ENCODE data around the gene ZNF507. TPM values are rescaled to one million over a fixed set of nuclear protein-coding genes. Genes with fewer than 3 reads are reported as not detected.

Gene ZNF507
- total RNA-seq, 2 experiments from 2014 or later, result 13.3 to 35.0 TPM

DNA sequence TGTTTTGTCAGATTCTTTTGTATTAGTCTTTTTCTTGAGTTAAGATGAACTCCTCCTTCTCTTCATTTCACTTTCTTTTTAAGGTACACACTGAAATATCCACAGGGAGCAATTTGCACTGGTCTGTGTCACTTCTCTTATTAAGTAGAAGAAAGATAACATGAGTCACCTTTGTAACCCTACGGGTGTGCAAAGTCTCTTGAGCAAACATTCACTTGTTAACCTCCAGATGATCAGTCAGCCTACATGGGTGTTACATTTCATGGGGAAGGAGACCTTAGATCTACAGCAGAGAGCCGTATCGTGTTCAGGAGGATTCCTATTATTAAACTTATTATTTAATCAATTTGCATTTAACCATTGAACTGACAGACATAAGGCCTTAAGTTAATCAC is 5.1 kb downstream of the ZNF507 start:
- H3K36me3 ChIP-seq (ENCODE audit: insufficient read depth, low read length), result peaks cover 77% of the 10 kb centered on the region
- CTCF ChIA-PET (ENCODE audit: unreplicated experiment), result no interaction called here
- peaks cover 91% of the 10 kb centered on the region for H3K79me2 ChIP-seq (ENCODE audit: insufficient read depth, low read depth, low read length)
- TF ChIP-seq EZH2phosphoT487 (IDR thresholded peaks at IDR 0.05; ENCODE audit: borderline replicate concordance, low read depth, low read length), result no peak
- TF ChIP-seq, protein P1, sequence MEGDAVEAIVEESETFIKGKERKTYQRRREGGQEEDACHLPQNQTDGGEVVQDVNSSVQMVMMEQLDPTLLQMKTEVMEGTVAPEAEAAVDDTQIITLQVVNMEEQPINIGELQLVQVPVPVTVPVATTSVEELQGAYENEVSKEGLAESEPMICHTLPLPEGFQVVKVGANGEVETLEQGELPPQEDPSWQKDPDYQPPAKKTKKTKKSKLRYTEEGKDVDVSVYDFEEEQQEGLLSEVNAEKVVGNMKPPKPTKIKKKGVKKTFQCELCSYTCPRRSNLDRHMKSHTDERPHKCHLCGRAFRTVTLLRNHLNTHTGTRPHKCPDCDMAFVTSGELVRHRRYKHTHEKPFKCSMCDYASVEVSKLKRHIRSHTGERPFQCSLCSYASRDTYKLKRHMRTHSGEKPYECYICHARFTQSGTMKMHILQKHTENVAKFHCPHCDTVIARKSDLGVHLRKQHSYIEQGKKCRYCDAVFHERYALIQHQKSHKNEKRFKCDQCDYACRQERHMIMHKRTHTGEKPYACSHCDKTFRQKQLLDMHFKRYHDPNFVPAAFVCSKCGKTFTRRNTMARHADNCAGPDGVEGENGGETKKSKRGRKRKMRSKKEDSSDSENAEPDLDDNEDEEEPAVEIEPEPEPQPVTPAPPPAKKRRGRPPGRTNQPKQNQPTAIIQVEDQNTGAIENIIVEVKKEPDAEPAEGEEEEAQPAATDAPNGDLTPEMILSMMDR (conservative IDR thresholded peaks at IDR 0.05; ENCODE audit: low read length), result no peak
- H3K4me3 ChIP-seq (ENCODE audit: low read depth, low read length, poor library complexity, severe bottlenecking), result no peak overlapping the region
- intact Hi-C loops (cut with micrococcal nuclease; ENCODE audit: unreplicated experiment), result no loop called here
- no peak overlapping the region for H3K4me2 ChIP-seq (ENCODE audit: low read length)
- POLR2A ChIA-PET, result interaction anchor here (0.6 to 2.0 kb wide), 3 partner anchors 21 to 659 kb away, joined by 3 to 5 read pairs (median 3); no protein-coding TSS in a partner anchor
- no peaks in the 10 kb centered on the region for H3K9me2 ChIP-seq (ENCODE audit: insufficient read depth, low read length)
- H3K4me1 ChIP-seq (ENCODE audit: insufficient read depth, low read length, poor library complexity, severe bottlenecking), result peaks cover 40% of the 10 kb centered on the region
- H3K27ac ChIP-seq (ENCODE audit: low read depth, low read length, poor library complexity, severe bottlenecking), result no peak overlapping the region
- no peak overlapping the region for H2AFZ ChIP-seq (ENCODE audit: low read length)
- no TSS peak for BruUV-seq (replicated peaks)
- no peaks in the 10 kb centered on the region for H3K9me3 ChIP-seq (ENCODE audit: low read length)
- DNase-seq (ENCODE audit: low spot score), result no peak
- H4K20me1 ChIP-seq (ENCODE audit: insufficient read depth, low read length), result peaks cover 13% of the 10 kb centered on the region

- H4K20me1 ChIP-seq (ENCODE audit: insufficient read depth, low read length), result peaks cover 13% of the 10 kb centered on the region
- intact Hi-C loops (cut with micrococcal nuclease; ENCODE audit: unreplicated experiment), result no loop called here
- no TSS peak for BruUV-seq (replicated peaks)
- no peak overlapping the region for H3K27ac ChIP-seq (ENCODE audit: low read depth, low read length, poor library complexity, severe bottlenecking)
- ChIA-PET POLR2A (interaction anchor here (2.0 kb wide), 1 partner anchor 28 kb away, joined by 5 read pairs; no protein-coding TSS in a partner anchor), CTCF (ENCODE audit: unreplicated experiment) (no interaction called here)
- no peak overlapping the region for H2AFZ ChIP-seq (ENCODE audit: low read length)
- H3K4me3 ChIP-seq (ENCODE audit: low read depth, low read length, poor library complexity, severe bottlenecking), result no peak overlapping the region
- peak overlapping the region; percentile 18; the same call in 1 of the 2 replicates for H3K4me2 ChIP-seq (ENCODE audit: low read length)
- H3K79me2 ChIP-seq (ENCODE audit: insufficient read depth, low read depth, low read length), result peaks cover 88% of the 10 kb centered on the region
- no peaks in the 10 kb centered on the region for H3K9me2 ChIP-seq (ENCODE audit: insufficient read depth, low read length)
- peaks cover 40% of the 10 kb centered on the region for H3K4me1 ChIP-seq (ENCODE audit: insufficient read depth, low read length, poor library complexity, severe bottlenecking)
- peaks cover 82% of the 10 kb centered on the region for H3K36me3 ChIP-seq (ENCODE audit: insufficient read depth, low read length)
- no peak for DNase-seq (ENCODE audit: low spot score)
- no peaks in the 10 kb centered on the region for H3K9me3 ChIP-seq (ENCODE audit: low read length)
- TF ChIP-seq, protein P1 (conservative IDR thresholded peaks at IDR 0.05; ENCODE audit: low read length), result no peak
- no peak for TF ChIP-seq EZH2phosphoT487 (IDR thresholded peaks at IDR 0.05; ENCODE audit: borderline replicate concordance, low read depth, low read length)
Observed at GRCh38 chr19:32350987-32351348, 5.6 kb downstream of the ZNF507 start.

DNA sequence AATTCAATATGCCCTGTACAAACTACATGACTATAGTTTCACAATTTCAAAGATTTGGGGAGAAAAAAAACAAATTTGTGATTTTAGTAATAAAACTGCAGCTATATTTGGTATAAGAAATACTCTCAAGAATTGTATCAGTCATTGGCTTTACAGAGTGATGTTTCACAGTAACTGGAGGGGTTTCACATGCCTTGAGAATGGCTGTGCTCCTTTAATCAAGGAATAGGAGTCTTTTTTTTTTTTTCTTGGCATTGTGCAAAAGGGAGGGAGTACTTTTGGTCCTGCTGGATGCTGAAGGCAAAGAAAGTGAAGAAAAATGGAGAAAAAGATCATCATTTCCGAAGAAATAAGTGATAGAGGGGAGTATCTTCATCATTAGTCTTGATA is 6.8 kb downstream of the ZNF507 start:
- H3K4me3 ChIP-seq (ENCODE audit: low read depth, low read length, poor library complexity, severe bottlenecking), result no peak overlapping the region

More for the DNA sequence above, 6.8 kb downstream of the ZNF507 start:
- Histone ChIP-seq H4K20me1 (ENCODE audit: insufficient read depth, low read length) (peaks cover 13% of the 10 kb centered on the region), H3K4me2 (ENCODE audit: low read length) (peak overlapping the region; percentile 23), H3K9me3 (ENCODE audit: low read length) (no peaks in the 10 kb centered on the region), H3K4me1 (ENCODE audit: insufficient read depth, low read length, poor library complexity, severe bottlenecking) (peaks cover 33% of the 10 kb centered on the region), H3K79me2 (ENCODE audit: insufficient read depth, low read depth, low read length) (peaks cover 75% of the 10 kb centered on the region), H2AFZ (ENCODE audit: low read length) (no peak overlapping the region), H3K27ac (ENCODE audit: low read depth, low read length, poor library complexity, severe bottlenecking) (no peak overlapping the region), H3K9me2 (ENCODE audit: insufficient read depth, low read length) (no peaks in the 10 kb centered on the region), H3K36me3 (ENCODE audit: insufficient read depth, low read length) (peaks cover 92% of the 10 kb centered on the region)
- TF ChIP-seq EZH2phosphoT487 (IDR thresholded peaks at IDR 0.05; ENCODE audit: borderline replicate concordance, low read depth, low read length), result no peak
- ChIA-PET POLR2A (no interaction called here), CTCF (ENCODE audit: unreplicated experiment) (no interaction called here)
- intact Hi-C loops (cut with micrococcal nuclease; ENCODE audit: unreplicated experiment), result no loop called here
- BruUV-seq (replicated peaks), result no TSS peak
- DNase-seq (ENCODE audit: low spot score), result no peak

All from OCI-LY7 (cell line).